ENCODE data around the gene SMAD6. TPM values are rescaled to one million over a fixed set of nuclear protein-coding genes. Genes with fewer than 3 reads are reported as not detected.

The SMAD6 gene
- total and polyA plus RNA-seq, 9 of the 15 experiments (the other 6 are each of a cell fraction or from before 2014, with no cell fraction given): 0.10 to 15.5 (median 3.7) TPM

GRCh38 chr15:66802025-66803001 lies 100.3 kb downstream of the SMAD6 start (continued):
- TF ChIP-seq ZBTB9 (CRISPR knock-in tag; IDR thresholded peaks at IDR 0.05) (0 out of 2 replicates have a peak, but pooled peaks have one; percentile 24), JUND (IDR thresholded peaks at IDR 0.05; ENCODE audit: borderline replicate concordance, low read depth, low read length) (peak; percentile 29), JUND (tag; IDR thresholded peaks at IDR 0.05; ENCODE audit: borderline replicate concordance, low read depth, low read length) (no peak; the same call in 2 of the 3 replicates), BDP1 (IDR thresholded peaks at IDR 0.05; ENCODE audit: insufficient read depth, insufficient read length) (no peak), ZBTB40 (IDR thresholded peaks at IDR 0.05) (no peak), ZBTB40 (CRISPR knock-in tag; IDR thresholded peaks at IDR 0.05) (no peak), KDM1A (IDR thresholded peaks at IDR 0.05) (peak in 1 of 2 experiments; percentile 13; a peak in 2 of 4 replicates), HNRNPUL1 (IDR thresholded peaks at IDR 0.05; ENCODE audit: low read length) (no peak), PRDM10 (IDR thresholded peaks at IDR 0.05; ENCODE audit: partially characterized antibody) (peak; percentile 61), CEBPG (CRISPR knock-in tag; IDR thresholded peaks at IDR 0.05) (peak; percentile 47; the same call in 1 of the 2 replicates), CEBPG (tag; conservative IDR thresholded peaks at IDR 0.05 in 1 of 2, IDR thresholded peaks at IDR 0.05 in 1 of 2) (peak; percentile 71 to 78)

All from K562 (cell line).